ENCODE data around the gene MMAB. TPM values are rescaled to one million over a fixed set of nuclear protein-coding genes. Genes with fewer than 3 reads are reported as not detected.

The MMAB gene
- total RNA-seq, 1 experiment from 2014 or later, result 34.9 TPM

DNA sequence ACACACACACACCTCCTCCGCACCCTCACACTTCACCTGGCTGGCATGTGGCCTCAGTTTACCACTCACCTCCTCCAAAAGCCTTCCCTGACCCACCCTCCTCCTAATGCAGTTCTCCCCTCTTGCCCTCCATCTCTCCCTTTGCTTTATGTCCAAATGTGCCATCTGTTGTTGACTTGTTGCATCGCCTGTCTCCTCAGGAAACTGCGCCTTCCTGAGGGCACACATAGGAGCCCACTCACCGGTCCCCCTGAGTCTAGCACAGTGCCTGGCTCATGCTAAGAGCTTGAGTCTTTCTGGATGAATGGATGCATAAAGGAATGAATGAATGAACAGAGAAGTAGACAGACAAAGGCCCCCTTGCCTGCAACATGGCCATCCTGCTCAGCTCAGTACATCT, 34.3 kb upstream of the MMAB start:
- DNase-seq (ENCODE audit: low read depth, low spot score) (no peak), ATAC-seq (no peak)
- intact Hi-C loops (cut with micrococcal nuclease), result no loop called here
- ChIA-PET RAD21 (ENCODE audit: low non-redundant PET in 1 of 2, low total read pairs in 2 of 2, uncharacterized antibody in 2 of 2, unreplicated experiment in 2 of 2) (no interaction called here), CTCF (interaction anchor here (1.0 kb wide), 1 partner anchor 9 kb away, joined by 3 read pairs; no protein-coding TSS in a partner anchor), POLR2A (no interaction called here)
- peaks cover 4% of the 10 kb centered on the region; the same call in 1 of the 2 replicates for H3K27me3 ChIP-seq (ENCODE audit: insufficient read depth, low read length)
- TF ChIP-seq TCF7L2 (IDR thresholded peaks at IDR 0.05; ENCODE audit: borderline replicate concordance, extremely low read depth, insufficient read depth, insufficient read length), result no peak
- TF ChIP-seq ZFX (IDR thresholded peaks at IDR 0.05), result no peak
- TF ChIP-seq ZNF274 (IDR thresholded peaks at IDR 0.05; ENCODE audit: low read depth, low read length), result no peak
- no peak for TF ChIP-seq EZH2 (IDR thresholded peaks at IDR 0.05)
- TF ChIP-seq, protein P1, sequence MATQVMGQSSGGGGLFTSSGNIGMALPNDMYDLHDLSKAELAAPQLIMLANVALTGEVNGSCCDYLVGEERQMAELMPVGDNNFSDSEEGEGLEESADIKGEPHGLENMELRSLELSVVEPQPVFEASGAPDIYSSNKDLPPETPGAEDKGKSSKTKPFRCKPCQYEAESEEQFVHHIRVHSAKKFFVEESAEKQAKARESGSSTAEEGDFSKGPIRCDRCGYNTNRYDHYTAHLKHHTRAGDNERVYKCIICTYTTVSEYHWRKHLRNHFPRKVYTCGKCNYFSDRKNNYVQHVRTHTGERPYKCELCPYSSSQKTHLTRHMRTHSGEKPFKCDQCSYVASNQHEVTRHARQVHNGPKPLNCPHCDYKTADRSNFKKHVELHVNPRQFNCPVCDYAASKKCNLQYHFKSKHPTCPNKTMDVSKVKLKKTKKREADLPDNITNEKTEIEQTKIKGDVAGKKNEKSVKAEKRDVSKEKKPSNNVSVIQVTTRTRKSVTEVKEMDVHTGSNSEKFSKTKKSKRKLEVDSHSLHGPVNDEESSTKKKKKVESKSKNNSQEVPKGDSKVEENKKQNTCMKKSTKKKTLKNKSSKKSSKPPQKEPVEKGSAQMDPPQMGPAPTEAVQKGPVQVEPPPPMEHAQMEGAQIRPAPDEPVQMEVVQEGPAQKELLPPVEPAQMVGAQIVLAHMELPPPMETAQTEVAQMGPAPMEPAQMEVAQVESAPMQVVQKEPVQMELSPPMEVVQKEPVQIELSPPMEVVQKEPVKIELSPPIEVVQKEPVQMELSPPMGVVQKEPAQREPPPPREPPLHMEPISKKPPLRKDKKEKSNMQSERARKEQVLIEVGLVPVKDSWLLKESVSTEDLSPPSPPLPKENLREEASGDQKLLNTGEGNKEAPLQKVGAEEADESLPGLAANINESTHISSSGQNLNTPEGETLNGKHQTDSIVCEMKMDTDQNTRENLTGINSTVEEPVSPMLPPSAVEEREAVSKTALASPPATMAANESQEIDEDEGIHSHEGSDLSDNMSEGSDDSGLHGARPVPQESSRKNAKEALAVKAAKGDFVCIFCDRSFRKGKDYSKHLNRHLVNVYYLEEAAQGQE (IDR thresholded peaks at IDR 0.05; ENCODE audit: low read depth), result no peak
- TF ChIP-seq CTCF (IDR thresholded peaks at IDR 0.05 in 2 of 3, conservative IDR thresholded peaks at IDR 0.05 in 1 of 3; ENCODE audit: borderline replicate concordance in 1 of 3, insufficient read depth in 1 of 3, low read depth in 2 of 3, low read length in 2 of 3), result no peak
- TF ChIP-seq YY1 (IDR thresholded peaks at IDR 0.05; ENCODE audit: extremely low read depth, insufficient replicate concordance, low read depth, low read length), result no peak
- TF ChIP-seq CBX3 (IDR thresholded peaks at IDR 0.05; ENCODE audit: low read depth), result no peak
- TF ChIP-seq JUND (IDR thresholded peaks at IDR 0.05), result no peak
- TF ChIP-seq POLR2A (IDR thresholded peaks at IDR 0.05; ENCODE audit: borderline replicate concordance, extremely low read depth, insufficient read depth, insufficient read length), result no peak
- no peak for TF ChIP-seq POLR2AphosphoS5 (IDR thresholded peaks at IDR 0.05; ENCODE audit: low read depth, low read length)
- no peak for TF ChIP-seq EGR1 (IDR thresholded peaks at IDR 0.05; ENCODE audit: low read depth)
- TF ChIP-seq CEBPB (IDR thresholded peaks at IDR 0.05; ENCODE audit: low read depth), result no peak
- no peak for TF ChIP-seq FOSL1 (IDR thresholded peaks at IDR 0.05; ENCODE audit: low read depth)
- TF ChIP-seq SP1 (IDR thresholded peaks at IDR 0.05; ENCODE audit: low read depth), result no peak
- TF ChIP-seq SIN3A (IDR thresholded peaks at IDR 0.05; ENCODE audit: low read depth), result no peak
- TF ChIP-seq, protein P2, sequence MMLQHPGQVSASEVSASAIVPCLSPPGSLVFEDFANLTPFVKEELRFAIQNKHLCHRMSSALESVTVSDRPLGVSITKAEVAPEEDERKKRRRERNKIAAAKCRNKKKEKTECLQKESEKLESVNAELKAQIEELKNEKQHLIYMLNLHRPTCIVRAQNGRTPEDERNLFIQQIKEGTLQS (IDR thresholded peaks at IDR 0.05), result no peak
- no peak for TF ChIP-seq ELF1 (IDR thresholded peaks at IDR 0.05; ENCODE audit: borderline replicate concordance, low read depth)
- no peak overlapping the region for H3K4me2 ChIP-seq (ENCODE audit: low read length)
- H2AFZ ChIP-seq (ENCODE audit: low read depth, low read length, poor library complexity, severe bottlenecking), result no peak overlapping the region
- BruUV-seq (replicated peaks), result no TSS peak
- no peaks in the 10 kb centered on the region for H3K4me1 ChIP-seq (ENCODE audit: control insufficient read depth in 1 of 2, insufficient read depth in 2 of 2, low read length in 2 of 2)
- H3K9me3 ChIP-seq (ENCODE audit: control insufficient read depth in 1 of 2, insufficient read depth in 1 of 2, low read depth in 1 of 2, low read length in 2 of 2), result no peaks in the 10 kb centered on the region
- H3K4me3 ChIP-seq (replicated peaks in 1 of 2; ENCODE audit: low read depth in 1 of 2, low read length in 2 of 2), result no peak overlapping the region
- H3K27ac ChIP-seq (ENCODE audit: low read depth, low read length), result no peak overlapping the region
- H3K79me2 ChIP-seq (ENCODE audit: insufficient read depth, low read length), result no peaks in the 10 kb centered on the region
- no peaks in the 10 kb centered on the region for H4K20me1 ChIP-seq (ENCODE audit: insufficient read depth)
- no peak overlapping the region for H3K9ac ChIP-seq (ENCODE audit: low read length)
- no peaks in the 10 kb centered on the region for H3K9me2 ChIP-seq (ENCODE audit: insufficient read depth)
- H3K36me3 ChIP-seq (ENCODE audit: control insufficient read depth in 1 of 2, insufficient read depth in 2 of 2, low read length in 2 of 2), result no peaks in the 10 kb centered on the region
